ENCODE measurements around the gene ADH4. TPM values are rescaled to one million over a fixed set of nuclear protein-coding genes. Genes with fewer than 3 reads are reported as not detected.

Gene ADH4
- total and polyA plus RNA-seq, 3 donors from 2014 or later, result 0.86 TPM; not detected in 2

DNA sequence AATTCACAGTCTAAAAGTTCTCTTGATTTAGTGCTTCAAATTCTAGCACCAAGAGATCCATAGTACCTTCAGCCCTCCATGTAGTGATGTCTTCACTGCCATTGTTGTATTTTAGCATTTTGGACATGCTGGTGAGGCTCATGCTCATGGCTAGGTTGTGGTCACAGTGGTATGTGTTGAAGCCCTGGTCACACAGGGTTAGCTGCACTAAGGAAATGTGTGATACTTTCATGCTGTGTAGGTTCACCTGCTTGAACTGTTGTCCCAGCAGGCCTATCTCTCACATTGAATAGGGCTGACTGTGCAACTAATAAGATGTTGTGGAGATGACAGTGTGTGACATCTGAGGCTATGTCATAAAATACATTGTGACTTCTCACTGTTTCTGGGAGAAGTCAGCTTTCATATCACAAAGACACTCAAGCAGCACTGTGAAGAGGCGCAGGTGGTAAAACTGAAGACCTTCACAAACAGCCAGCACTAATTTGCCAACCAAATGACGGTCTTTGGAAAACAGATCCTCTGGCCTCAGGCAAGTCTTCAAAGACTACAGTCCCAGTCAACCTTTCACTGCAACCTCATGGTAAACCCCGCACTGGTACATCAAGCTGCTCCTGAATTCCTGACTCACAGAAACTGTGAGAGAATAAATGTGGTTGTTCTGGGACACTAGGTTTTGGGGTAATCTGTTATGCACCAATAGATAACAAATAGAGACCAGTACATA is 17.4 kb upstream of the ADH4 start:
- H3K27ac ChIP-seq, result no peak overlapping the region
- no peak for TF ChIP-seq POLR2A (IDR thresholded peaks at IDR 0.05)
- TF ChIP-seq, protein P1, sequence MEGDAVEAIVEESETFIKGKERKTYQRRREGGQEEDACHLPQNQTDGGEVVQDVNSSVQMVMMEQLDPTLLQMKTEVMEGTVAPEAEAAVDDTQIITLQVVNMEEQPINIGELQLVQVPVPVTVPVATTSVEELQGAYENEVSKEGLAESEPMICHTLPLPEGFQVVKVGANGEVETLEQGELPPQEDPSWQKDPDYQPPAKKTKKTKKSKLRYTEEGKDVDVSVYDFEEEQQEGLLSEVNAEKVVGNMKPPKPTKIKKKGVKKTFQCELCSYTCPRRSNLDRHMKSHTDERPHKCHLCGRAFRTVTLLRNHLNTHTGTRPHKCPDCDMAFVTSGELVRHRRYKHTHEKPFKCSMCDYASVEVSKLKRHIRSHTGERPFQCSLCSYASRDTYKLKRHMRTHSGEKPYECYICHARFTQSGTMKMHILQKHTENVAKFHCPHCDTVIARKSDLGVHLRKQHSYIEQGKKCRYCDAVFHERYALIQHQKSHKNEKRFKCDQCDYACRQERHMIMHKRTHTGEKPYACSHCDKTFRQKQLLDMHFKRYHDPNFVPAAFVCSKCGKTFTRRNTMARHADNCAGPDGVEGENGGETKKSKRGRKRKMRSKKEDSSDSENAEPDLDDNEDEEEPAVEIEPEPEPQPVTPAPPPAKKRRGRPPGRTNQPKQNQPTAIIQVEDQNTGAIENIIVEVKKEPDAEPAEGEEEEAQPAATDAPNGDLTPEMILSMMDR (IDR thresholded peaks at IDR 0.05), result no peak
- H3K9me3 ChIP-seq, result no peaks in the 10 kb centered on the region

DNA sequence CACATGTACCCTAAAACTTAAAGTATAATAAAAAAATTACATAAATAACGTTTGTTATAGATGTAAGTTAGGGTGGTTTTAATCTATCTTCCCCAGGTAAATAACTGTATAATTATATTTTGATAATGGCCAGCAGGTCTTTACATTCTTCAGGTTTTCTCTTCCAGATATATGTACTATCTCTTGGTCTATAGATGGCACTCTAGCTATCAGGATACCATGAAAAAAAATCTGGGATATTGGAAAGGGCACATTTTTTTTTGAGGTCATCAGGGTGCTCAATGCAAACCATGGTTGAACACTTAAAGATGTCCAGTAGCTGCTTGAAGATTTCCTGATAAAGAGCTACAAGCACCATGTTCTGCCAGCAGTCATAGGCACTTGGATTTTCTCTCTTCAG is 15.6 kb upstream of the ADH4 start:
- 38 to 50% methylated on average over 1 of the region's 1 CpG for WGBS, 2 donors
- H3K27me3 ChIP-seq, result no peaks in the 10 kb centered on the region
- TF ChIP-seq, protein P1 (IDR thresholded peaks at IDR 0.05), result no peak
- no peak for TF ChIP-seq POLR2A (IDR thresholded peaks at IDR 0.05)

More for the DNA sequence above, 17.4 kb upstream of the ADH4 start:
- Histone ChIP-seq H3K27me3 (no peaks in the 10 kb centered on the region), H3K4me3 (no peak overlapping the region), H3K36me3 (ENCODE audit: low read depth, missing control alignments) (no peaks in the 10 kb centered on the region), H3K4me1 (no peaks in the 10 kb centered on the region)
- no peak for DNase-seq
- intact Hi-C loops (cut with DNase I; ENCODE audit: low total_unique reads), result no loop called here
- 98 to 99% methylated on average over 3 of the region's 3 CpGs for WGBS, 2 donors

DNA sequence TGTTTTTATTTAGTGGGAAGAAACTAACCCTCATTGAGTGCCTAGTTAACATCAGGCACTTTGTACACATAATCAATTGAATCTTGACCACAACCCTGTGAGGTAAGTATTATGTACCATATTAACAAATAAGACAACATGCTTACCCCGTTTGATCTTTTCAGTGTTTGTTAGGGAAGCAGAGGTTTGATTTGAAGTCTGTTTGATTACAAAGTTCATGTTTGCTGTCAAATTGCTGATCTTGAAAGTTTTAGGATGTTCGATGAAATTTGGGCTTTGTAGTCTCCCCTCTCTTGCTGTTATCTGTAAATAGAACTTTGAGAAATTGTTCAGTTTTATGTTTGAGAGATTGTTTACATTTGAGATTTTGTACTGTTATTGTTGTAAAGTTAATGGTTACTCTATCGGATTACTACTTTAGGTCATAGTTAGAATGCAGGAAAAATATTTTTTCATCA is 13.4 kb upstream of the ADH4 start:
- H3K4me3 ChIP-seq, result no peak overlapping the region
- intact Hi-C loops (cut with DNase I; ENCODE audit: low total_unique reads), result no loop called here
- no peaks in the 10 kb centered on the region for H3K9me3 ChIP-seq
- no peak for DNase-seq
- 76 to 83% methylated on average over 3 of the region's 3 CpGs for WGBS, 2 donors
- no peak overlapping the region for H3K27ac ChIP-seq
- no peaks in the 10 kb centered on the region for H3K36me3 ChIP-seq (ENCODE audit: low read depth, missing control alignments)
- H3K27me3 ChIP-seq, result no peaks in the 10 kb centered on the region
- H3K4me1 ChIP-seq, result no peaks in the 10 kb centered on the region
- TF ChIP-seq, protein P1 (IDR thresholded peaks at IDR 0.05), result no peak
- TF ChIP-seq POLR2A (IDR thresholded peaks at IDR 0.05), result no peak

More for the DNA sequence above, 15.6 kb upstream of the ADH4 start:
- Histone ChIP-seq H3K27ac (no peak overlapping the region), H3K9me3 (no peaks in the 10 kb centered on the region), H3K4me3 (no peak overlapping the region), H3K4me1 (no peaks in the 10 kb centered on the region), H3K36me3 (ENCODE audit: low read depth, missing control alignments) (no peaks in the 10 kb centered on the region)
- intact Hi-C loops (cut with DNase I; ENCODE audit: low total_unique reads), result no loop called here
- no peak for DNase-seq

DNA sequence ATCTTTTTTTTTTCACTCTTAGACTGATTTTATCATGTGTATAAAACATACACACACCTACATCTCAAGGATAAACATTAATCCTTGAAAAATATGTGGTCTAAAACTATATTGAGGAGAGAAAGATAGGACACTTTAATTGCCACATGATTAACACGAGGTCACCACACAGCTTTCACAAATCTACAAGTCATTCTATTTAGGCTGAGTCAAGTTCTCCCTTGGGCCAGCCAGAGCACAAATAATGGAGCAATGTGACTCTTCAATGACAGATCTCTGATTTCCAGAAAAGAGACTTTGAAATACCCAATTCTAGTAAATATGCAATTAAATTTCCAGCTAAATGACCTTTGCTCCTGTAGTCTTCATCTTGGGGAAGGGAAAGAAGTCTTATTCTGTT is 12.9 kb upstream of the ADH4 start:
- no peaks in the 10 kb centered on the region for H3K9me3 ChIP-seq
- no peaks in the 10 kb centered on the region for H3K27me3 ChIP-seq
- no peak overlapping the region for H3K27ac ChIP-seq
- no peak for TF ChIP-seq POLR2A (IDR thresholded peaks at IDR 0.05)
- TF ChIP-seq, protein P1 (IDR thresholded peaks at IDR 0.05), result no peak
- WGBS, 2 donors, result 84 to 93% methylated on average over 1 of the region's 1 CpG
- no peaks in the 10 kb centered on the region for H3K4me1 ChIP-seq
- no peak for DNase-seq
- no peaks in the 10 kb centered on the region for H3K36me3 ChIP-seq (ENCODE audit: low read depth, missing control alignments)
- intact Hi-C loops (cut with DNase I; ENCODE audit: low total_unique reads), result no loop called here
- no peak overlapping the region for H3K4me3 ChIP-seq

Data from testis (tissue), 3 donors.